ENCODE data around the gene FIG4.

- TF ChIP-seq CTCF (IDR thresholded peaks at IDR 0.05) (no peak), POLR2A (IDR thresholded peaks at IDR 0.05) (no peak)
Observed at GRCh38 chr6:109696355-109696754, 5.3 kb downstream of the FIG4 start.

Data from Peyer's patch (tissue), 4 donors.